PC-3 (cell line): ENCODE data around the gene CALHM6.

Experiments used
- EZH2phosphoT487 ChIP-seq: fragments of 300-600 bp; sonication (generic); IDR thresholded peaks from 2 replicates; pipeline ENCODE4 v1.6.1; 2018; ENCODE audit warnings: mild to moderate bottlenecking, antibody characterized with exemption, low read length, borderline replicate concordance
- TF ChIP-seq, protein P1 (sequence below): fragments of 300-600 bp; sonication (generic); conservative IDR thresholded peaks from 2 replicates; pipeline ENCODE4 v1.5.1; 2017; ENCODE audit warnings: antibody characterized with exemption, low read depth, mild to moderate bottlenecking, low read length

DNA sequence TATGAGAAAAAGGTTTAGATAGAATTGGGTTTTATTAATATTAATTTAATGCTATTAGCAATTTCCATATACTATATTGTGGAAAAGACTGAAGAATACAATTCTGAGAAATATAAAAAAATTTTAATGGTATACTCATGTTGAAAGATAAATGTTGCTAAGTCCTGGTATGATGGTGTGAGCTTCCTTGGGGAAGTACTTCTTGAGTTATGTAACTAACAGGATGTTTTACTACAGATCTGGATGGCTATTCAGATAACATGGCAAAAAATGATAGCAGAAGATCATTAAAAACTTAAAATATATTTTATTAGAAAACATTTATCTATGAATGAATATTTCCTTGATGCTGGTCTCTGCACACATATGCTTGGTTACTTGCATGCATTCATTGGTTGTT lies 23.5 kb upstream of the CALHM6 start:
- TF ChIP-seq, protein P1, sequence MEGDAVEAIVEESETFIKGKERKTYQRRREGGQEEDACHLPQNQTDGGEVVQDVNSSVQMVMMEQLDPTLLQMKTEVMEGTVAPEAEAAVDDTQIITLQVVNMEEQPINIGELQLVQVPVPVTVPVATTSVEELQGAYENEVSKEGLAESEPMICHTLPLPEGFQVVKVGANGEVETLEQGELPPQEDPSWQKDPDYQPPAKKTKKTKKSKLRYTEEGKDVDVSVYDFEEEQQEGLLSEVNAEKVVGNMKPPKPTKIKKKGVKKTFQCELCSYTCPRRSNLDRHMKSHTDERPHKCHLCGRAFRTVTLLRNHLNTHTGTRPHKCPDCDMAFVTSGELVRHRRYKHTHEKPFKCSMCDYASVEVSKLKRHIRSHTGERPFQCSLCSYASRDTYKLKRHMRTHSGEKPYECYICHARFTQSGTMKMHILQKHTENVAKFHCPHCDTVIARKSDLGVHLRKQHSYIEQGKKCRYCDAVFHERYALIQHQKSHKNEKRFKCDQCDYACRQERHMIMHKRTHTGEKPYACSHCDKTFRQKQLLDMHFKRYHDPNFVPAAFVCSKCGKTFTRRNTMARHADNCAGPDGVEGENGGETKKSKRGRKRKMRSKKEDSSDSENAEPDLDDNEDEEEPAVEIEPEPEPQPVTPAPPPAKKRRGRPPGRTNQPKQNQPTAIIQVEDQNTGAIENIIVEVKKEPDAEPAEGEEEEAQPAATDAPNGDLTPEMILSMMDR = no peak
- no peak for TF ChIP-seq EZH2phosphoT487
